Pericardium fibroblast (primary cell): ENCODE measurements around the gene RTRAF. TPM values are rescaled to one million over a fixed set of nuclear protein-coding genes. Genes with fewer than 3 reads are reported as not detected.

Source experiments
- total RNA-seq: library from RNA; depleted of rRNA; stranded (reverse); fragments of >200 nt; gene quantifications from 2 replicates; pipeline ENCODE4 v1.2.3, GENCODE V29; 2015

RTRAF gene
- total RNA-seq: 75.1 and 98.5 TPM in 2 replicates

GRCh38 chr14:51989293-51990234 is at the start of gene RTRAF:
Gene RTRAF (plus strand): TSS chr14:51989546. CDS start chr14:51989640, 94 bp downstream.

Other genes with a start within 250 kb of the RTRAF start
- gene GNG2, start 128.9 kb upstream of the RTRAF start, total RNA-seq: 9.1 and 10.2 TPM in 2 replicates
- 441 and 675 TPM in 2 replicates for gene NID2, start 79.5 kb downstream of the RTRAF start, total RNA-seq